Measurements from ENCODE around the gene PGLYRP2. TPM values are rescaled to one million over a fixed set of nuclear protein-coding genes. Genes with fewer than 3 reads are reported as not detected.
A peak's percentile ranks its signal among the peaks of the same experiment; 100 is the strongest.

The PGLYRP2 gene
- total and polyA plus RNA-seq, 2 of the 13 experiments (the other 11 are each of a cell fraction or from before 2014, with no cell fraction given), result 0.04 to 1.0 TPM

GRCh38 chr19:15453906-15454860 lies 25.1 kb downstream of the PGLYRP2 start (continued):
- TF ChIP-seq ZNF687 (CRISPR knock-in tag; IDR thresholded peaks at IDR 0.05) (peak; percentile 13; the same call in 1 of the 2 replicates), ZNF225 (CRISPR knock-in tag; IDR thresholded peaks at IDR 0.05) (0 out of 2 replicates have a peak, but pooled peaks have one; percentile 30), ZFP91 (CRISPR knock-in tag; IDR thresholded peaks at IDR 0.05; ENCODE audit: borderline replicate concordance) (peak; percentile 17; the same call in 1 of the 2 replicates), XRCC5 (optimal IDR thresholded peaks at IDR 0.05; ENCODE audit: low read length) (peak; percentile 45)
